A549 (cell line): Measurements from ENCODE around the gene P4HA1. TPM values are rescaled to one million over a fixed set of nuclear protein-coding genes. Genes with fewer than 3 reads are reported as not detected.
"Not testable (repeated sequence)": the region's sequence is repeated elsewhere in the genome, so short reads cannot be mapped to it uniquely, and the experiment has no call there.

Experiments
- ATAC-seq, 2 experiments: fragments of 200-7000 bp in 1 of 2; fragments of >200 bp in 1 of 2; cut with Nextera tagmentation in 1 of 2; cut with Tn5 transposase in 1 of 2; 3 replicates each; pipeline versions ENCODE4 v1.8.0 to v1.9.1; 2018 to 2020; ENCODE audit warnings: mild to moderate bottlenecking in 1 of 2, moderate library complexity in 1 of 2
- CTCF ChIA-PET: fragments of 300-600 bp; sonication (Branson Sonifier 250); formaldehyde crosslinking; extraction: SDS; loops from one replicate; lab custom pipeline; 2021; ENCODE audit warnings: antibody characterized with exemption, inconsistent platforms; lab: Yijun Ruan, JAX
- POLR2A ChIA-PET: fragments of 350-600 bp; formaldehyde crosslinking; extraction: SDS; loops from one replicate; lab custom pipeline; 2021; ENCODE audit warnings: antibody characterized with exemption, inconsistent platforms; lab: Yijun Ruan, JAX
- DNase-seq, 2 experiments: peaks; one replicate each; pipeline versions ENCODE4 v3.0.0 to v3.0.0-alpha.2; 2011 to 2016; ENCODE audit warnings: low read depth in 1 of 2, low spot score in 1 of 2
- FAIRE-seq: peaks from 2 replicates; lab custom pipeline; 2011; peaks lifted over from hg19 to GRCh38; lab: Jason Lieb, UNC
- H3K27ac ChIP-seq, 2 experiments: fragments of >200 bp; sonication (Bioruptor Twin); formaldehyde crosslinking; 3 replicates each; pipeline ENCODE4 v1.5.1; 2016 to 2017
- H3K4me1 ChIP-seq: fragments of >200 bp; sonication (Bioruptor Twin); formaldehyde crosslinking; 3 replicates; pipeline ENCODE4 v1.6.1; 2016
- H3K4me2 ChIP-seq: fragments of >200 bp; sonication (Bioruptor Twin); formaldehyde crosslinking; 3 replicates; pipeline ENCODE4 v1.6.1; 2016
- H3K4me3 ChIP-seq: fragments of >200 bp; sonication (Bioruptor Twin); formaldehyde crosslinking; 3 replicates; pipeline ENCODE4 v1.5.1; 2016
- H3K9me3 ChIP-seq: fragments of >200 bp; sonication (Bioruptor Twin); formaldehyde crosslinking; 3 replicates; pipeline ENCODE4 v1.6.1; 2016
- CBX2 ChIP-seq: fragments of 200-600 bp; sonication (generic); IDR thresholded peaks from 2 replicates; pipeline ENCODE4 v1.6.1; 2016; ENCODE audit warnings: low read depth, mild to moderate bottlenecking, borderline replicate concordance
- CTCF ChIP-seq: fragments of >200 bp; sonication (Bioruptor Twin); formaldehyde crosslinking; IDR thresholded peaks from 3 replicates; pipeline ENCODE4 v1.5.1; 2016
- ESRRA ChIP-seq: fragments of 150-350 bp; IDR thresholded peaks from 2 replicates; pipeline ENCODE4 v1.6.1; 2014; ENCODE audit warnings: mild to moderate bottlenecking, low read length, borderline replicate concordance
- FOSL2 ChIP-seq, 2 experiments: fragments of 450-650 bp in 1 of 2; fragments of >200 bp in 1 of 2; sonication (Bioruptor Twin) in 1 of 2; formaldehyde crosslinking; IDR thresholded peaks; 2 replicates each; pipeline versions ENCODE4 v1.5.0 to v1.6.1; 2016 to 2020; ENCODE audit warnings: mild to moderate bottlenecking in 1 of 2, moderate library complexity in 1 of 2
- GATA3 ChIP-seq: IDR thresholded peaks from 2 replicates; pipeline ENCODE4 v1.6.1; 2012; ENCODE audit warnings: borderline replicate concordance
- HMGXB4 ChIP-seq: fragments of 250-450 bp; sonication (Bioruptor Pico); IDR thresholded peaks from 2 replicates; pipeline ENCODE4 v1.5.0; 2021; ENCODE audit warnings: mild to moderate bottlenecking, moderate library complexity, borderline replicate concordance
- KDM5A ChIP-seq: fragments of 200-600 bp; sonication (generic); IDR thresholded peaks from 2 replicates; pipeline ENCODE4 v1.6.1; 2016; ENCODE audit warnings: antibody characterized with exemption, mild to moderate bottlenecking
- MAZ ChIP-seq: fragments of 150-350 bp; IDR thresholded peaks from 2 replicates; pipeline ENCODE4 v1.6.1; 2014; ENCODE audit warnings: antibody characterized with exemption, low read depth, low read length, borderline replicate concordance
- NFE2L2 ChIP-seq: fragments of 150-350 bp; conservative IDR thresholded peaks from 2 replicates; pipeline ENCODE4 v1.6.1; 2014; ENCODE audit warnings: low read length
- PBX3 ChIP-seq: IDR thresholded peaks from 2 replicates; pipeline ENCODE4 v1.6.1; 2012
- RAD21 ChIP-seq, 2 experiments: fragments of >200 bp in 1 of 2; sonication (Bioruptor Twin) in 1 of 2; formaldehyde crosslinking in 1 of 2; IDR thresholded peaks in 1 of 2; conservative IDR thresholded peaks in 1 of 2; 2 replicates in 1 of 2; 3 replicates in 1 of 2; pipeline ENCODE4 v1.6.1; 2012 to 2018; ENCODE audit warnings: inconsistent platforms in 1 of 2
- RFX5 ChIP-seq: fragments of 450-650 bp; IDR thresholded peaks from 2 replicates; pipeline ENCODE4 v1.7.1; 2014; ENCODE audit warnings: antibody characterized with exemption, mild to moderate bottlenecking, moderate library complexity
- SMC3 ChIP-seq: fragments of >200 bp; sonication (Bioruptor Twin); formaldehyde crosslinking; IDR thresholded peaks from 3 replicates; pipeline ENCODE4 v1.6.1; 2018; ENCODE audit warnings: inconsistent platforms
- TFCP2L1 ChIP-seq: fragments of 250-450 bp; sonication (Bioruptor Pico); IDR thresholded peaks from 2 replicates; pipeline ENCODE4 v1.5.0; 2021; ENCODE audit warnings: mild to moderate bottlenecking
- WGBS: methylation state at CpG from one replicate; pipeline ENCODE4 v1.1.6; 2017; ENCODE audit errors: missing lambda C conversion rate; 5-methylcytosine and 5-hydroxymethylcytosine counted together
- polyA plus RNA-seq, 4 experiments: library from polyadenylated mRNA; depleted of rRNA in 3 of 4; stranded (reverse); fragments of >200 nt; fragmentation: RNase III in 1 of 4; extraction: RNeasy Plus Mini Kit Qiagen cat#74134 plus additional on column Dnase treatment in 1 of 4; gene quantifications; 2 replicates in 3 of 4; 3 replicates in 1 of 4; pipeline ENCODE4 v1.2.3, GENCODE V29; 2011 to 2017
- TF ChIP-seq, protein P1 (sequence below): fragments of 450-650 bp; IDR thresholded peaks from 2 replicates; pipeline ENCODE4 v1.6.1; 2014; ENCODE audit warnings: antibody characterized with exemption
- TF ChIP-seq, protein P2 (sequence below): fragments of 150-350 bp; IDR thresholded peaks from 2 replicates; pipeline ENCODE4 v1.6.1; 2014; ENCODE audit warnings: low read depth, mild to moderate bottlenecking, low read length

The P4HA1 gene
- polyA plus RNA-seq, 2 of the 4 experiments (the other 2 are of a cell fraction): 23.7 to 49.0 TPM

DNA sequence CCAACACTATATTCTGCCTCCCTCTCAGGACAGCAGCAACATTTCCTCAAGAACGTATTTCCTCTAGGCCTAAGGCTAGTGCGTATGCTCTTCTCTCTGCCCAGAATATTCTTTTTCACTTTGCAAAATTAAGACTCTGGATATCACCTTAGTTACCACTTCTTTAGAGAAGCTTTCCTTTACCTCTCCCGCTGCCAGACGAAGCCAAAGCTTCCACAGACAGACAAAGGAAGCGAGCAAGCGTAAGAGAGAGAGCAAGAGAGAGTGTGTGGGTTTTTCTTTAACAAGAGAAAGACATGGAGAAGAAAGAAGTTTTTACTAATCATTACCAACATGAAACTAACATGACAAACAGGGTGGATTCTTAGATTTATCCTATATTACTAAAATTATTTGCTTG, 64.1 kb downstream of the P4HA1 start (continued):
- no peak for TF ChIP-seq CBX2

DNA sequence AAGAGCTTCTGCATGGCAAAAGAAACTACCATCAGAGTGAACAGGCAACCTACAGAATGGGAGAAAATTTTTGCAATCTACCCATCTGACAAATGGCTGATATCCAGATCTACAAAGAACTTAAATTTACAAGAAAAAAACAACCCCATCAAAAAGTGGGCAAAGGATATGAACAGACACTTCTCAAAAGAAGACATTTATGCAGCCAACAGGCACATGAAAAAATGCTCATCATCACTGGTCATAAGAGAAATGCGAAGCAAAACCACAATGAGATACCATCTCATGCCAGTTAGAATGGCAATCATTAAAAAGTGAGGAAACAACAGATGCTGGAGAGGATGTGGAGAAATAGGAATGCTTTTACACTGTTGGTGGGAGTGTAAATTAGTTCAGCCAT, 70.0 kb downstream of the P4HA1 start:
- H3K4me1 ChIP-seq, H3K4me3 ChIP-seq, DNase-seq, POLR2A ChIA-PET, ATAC-seq, H3K9me3 ChIP-seq, H3K27ac ChIP-seq, CTCF ChIA-PET, H3K4me2 ChIP-seq, FAIRE-seq: not testable (repeated sequence)
- WGBS: 100% methylated on average over 1 of the region's 1 CpG

DNA sequence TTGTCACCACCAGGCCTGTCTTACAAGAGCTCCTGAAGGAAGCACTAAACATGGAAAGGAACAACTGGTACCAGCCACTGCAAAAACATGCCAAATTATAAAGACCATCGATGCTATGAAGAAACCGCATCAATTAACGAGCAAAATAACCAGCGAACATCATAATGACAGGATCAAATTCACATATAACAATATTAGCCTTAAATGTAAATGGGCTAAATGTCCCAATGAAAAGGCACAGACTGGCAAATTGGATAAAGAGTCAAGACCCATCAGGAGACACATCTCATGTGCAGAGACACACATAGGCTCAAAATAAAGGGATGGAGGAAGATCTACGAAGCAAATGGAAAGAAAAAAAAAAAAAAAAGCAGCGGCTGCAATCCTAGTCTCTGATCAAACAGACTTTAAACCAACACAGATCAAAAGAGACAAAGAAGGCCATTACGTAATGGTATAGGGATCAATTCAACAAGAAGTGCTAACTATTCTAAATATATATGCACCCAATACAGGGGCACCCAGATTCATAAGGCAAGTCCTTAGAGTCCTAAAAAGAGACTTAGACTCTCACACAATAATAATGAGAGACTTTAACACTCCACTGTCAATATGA, 73.1 kb downstream of the P4HA1 start:
- H3K4me3 ChIP-seq, POLR2A ChIA-PET, ATAC-seq, DNase-seq, H3K27ac ChIP-seq, H3K4me1 ChIP-seq, FAIRE-seq, H3K9me3 ChIP-seq, CTCF ChIA-PET, H3K4me2 ChIP-seq: not testable (repeated sequence)
- 93% methylated on average over 7 of the region's 7 CpGs for WGBS

GRCh38 chr10:73022961-73023360, 73.7 kb downstream of the P4HA1 start:
- FAIRE-seq, POLR2A ChIA-PET, DNase-seq, ATAC-seq, H3K4me1 ChIP-seq, CTCF ChIA-PET, H3K4me3 ChIP-seq, H3K4me2 ChIP-seq, H3K9me3 ChIP-seq, H3K27ac ChIP-seq: not testable (repeated sequence)
- WGBS: 86% methylated on average over 4 of the region's 4 CpGs

GRCh38 chr10:73021538-73022164, 75.0 kb downstream of the P4HA1 start:
- POLR2A ChIA-PET, FAIRE-seq, CTCF ChIA-PET, ATAC-seq, H3K4me1 ChIP-seq, H3K27ac ChIP-seq, H3K9me3 ChIP-seq, H3K4me3 ChIP-seq, DNase-seq, H3K4me2 ChIP-seq: not testable (repeated sequence)
- 84% methylated on average over 6 of the region's 6 CpGs for WGBS

GRCh38 chr10:73021050-73021449, 75.6 kb downstream of the P4HA1 start:
- Histone ChIP-seq H3K4me3 (no peak overlapping the region), H3K4me1 (no peaks in the 10 kb centered on the region), H3K4me2 (no peak overlapping the region), H3K9me3 (no peaks in the 10 kb centered on the region), H3K27ac (no peak overlapping the region)
- DNase-seq (no peak), FAIRE-seq (no peak), ATAC-seq (no peak)
- POLR2A ChIA-PET: no interaction called here
- WGBS: 93% methylated on average over 1 of the region's 1 CpG
- CTCF ChIA-PET: no interaction called here
- no peak for TF ChIP-seq SMC3
- no peak for TF ChIP-seq NFE2L2
- TF ChIP-seq HMGXB4 (CRISPR knock-in tag): no peak
- TF ChIP-seq MAZ: no peak
- no peak for TF ChIP-seq GATA3
- TF ChIP-seq RAD21 (conservative IDR thresholded peaks at IDR 0.05 in 1 of 2, IDR thresholded peaks at IDR 0.05 in 1 of 2): no peak
- no peak for TF ChIP-seq CTCF
- no peak for TF ChIP-seq RFX5
- TF ChIP-seq, protein P1, sequence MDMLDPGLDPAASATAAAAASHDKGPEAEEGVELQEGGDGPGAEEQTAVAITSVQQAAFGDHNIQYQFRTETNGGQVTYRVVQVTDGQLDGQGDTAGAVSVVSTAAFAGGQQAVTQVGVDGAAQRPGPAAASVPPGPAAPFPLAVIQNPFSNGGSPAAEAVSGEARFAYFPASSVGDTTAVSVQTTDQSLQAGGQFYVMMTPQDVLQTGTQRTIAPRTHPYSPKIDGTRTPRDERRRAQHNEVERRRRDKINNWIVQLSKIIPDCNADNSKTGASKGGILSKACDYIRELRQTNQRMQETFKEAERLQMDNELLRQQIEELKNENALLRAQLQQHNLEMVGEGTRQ: no peak
- TF ChIP-seq TFCP2L1 (CRISPR knock-in tag): no peak
- TF ChIP-seq ESRRA: no peak
- TF ChIP-seq, protein P2, sequence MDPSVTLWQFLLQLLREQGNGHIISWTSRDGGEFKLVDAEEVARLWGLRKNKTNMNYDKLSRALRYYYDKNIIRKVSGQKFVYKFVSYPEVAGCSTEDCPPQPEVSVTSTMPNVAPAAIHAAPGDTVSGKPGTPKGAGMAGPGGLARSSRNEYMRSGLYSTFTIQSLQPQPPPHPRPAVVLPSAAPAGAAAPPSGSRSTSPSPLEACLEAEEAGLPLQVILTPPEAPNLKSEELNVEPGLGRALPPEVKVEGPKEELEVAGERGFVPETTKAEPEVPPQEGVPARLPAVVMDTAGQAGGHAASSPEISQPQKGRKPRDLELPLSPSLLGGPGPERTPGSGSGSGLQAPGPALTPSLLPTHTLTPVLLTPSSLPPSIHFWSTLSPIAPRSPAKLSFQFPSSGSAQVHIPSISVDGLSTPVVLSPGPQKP: no peak
- no peak for TF ChIP-seq FOSL2 (IDR thresholded peaks at IDR 0.05)
- TF ChIP-seq FOSL2 (CRISPR knock-in tag; IDR thresholded peaks at IDR 0.05): no peak
- no peak for TF ChIP-seq PBX3
- no peak for TF ChIP-seq KDM5A
